ENCODE data around the gene AFF1.

The AFF1 gene, protein sequence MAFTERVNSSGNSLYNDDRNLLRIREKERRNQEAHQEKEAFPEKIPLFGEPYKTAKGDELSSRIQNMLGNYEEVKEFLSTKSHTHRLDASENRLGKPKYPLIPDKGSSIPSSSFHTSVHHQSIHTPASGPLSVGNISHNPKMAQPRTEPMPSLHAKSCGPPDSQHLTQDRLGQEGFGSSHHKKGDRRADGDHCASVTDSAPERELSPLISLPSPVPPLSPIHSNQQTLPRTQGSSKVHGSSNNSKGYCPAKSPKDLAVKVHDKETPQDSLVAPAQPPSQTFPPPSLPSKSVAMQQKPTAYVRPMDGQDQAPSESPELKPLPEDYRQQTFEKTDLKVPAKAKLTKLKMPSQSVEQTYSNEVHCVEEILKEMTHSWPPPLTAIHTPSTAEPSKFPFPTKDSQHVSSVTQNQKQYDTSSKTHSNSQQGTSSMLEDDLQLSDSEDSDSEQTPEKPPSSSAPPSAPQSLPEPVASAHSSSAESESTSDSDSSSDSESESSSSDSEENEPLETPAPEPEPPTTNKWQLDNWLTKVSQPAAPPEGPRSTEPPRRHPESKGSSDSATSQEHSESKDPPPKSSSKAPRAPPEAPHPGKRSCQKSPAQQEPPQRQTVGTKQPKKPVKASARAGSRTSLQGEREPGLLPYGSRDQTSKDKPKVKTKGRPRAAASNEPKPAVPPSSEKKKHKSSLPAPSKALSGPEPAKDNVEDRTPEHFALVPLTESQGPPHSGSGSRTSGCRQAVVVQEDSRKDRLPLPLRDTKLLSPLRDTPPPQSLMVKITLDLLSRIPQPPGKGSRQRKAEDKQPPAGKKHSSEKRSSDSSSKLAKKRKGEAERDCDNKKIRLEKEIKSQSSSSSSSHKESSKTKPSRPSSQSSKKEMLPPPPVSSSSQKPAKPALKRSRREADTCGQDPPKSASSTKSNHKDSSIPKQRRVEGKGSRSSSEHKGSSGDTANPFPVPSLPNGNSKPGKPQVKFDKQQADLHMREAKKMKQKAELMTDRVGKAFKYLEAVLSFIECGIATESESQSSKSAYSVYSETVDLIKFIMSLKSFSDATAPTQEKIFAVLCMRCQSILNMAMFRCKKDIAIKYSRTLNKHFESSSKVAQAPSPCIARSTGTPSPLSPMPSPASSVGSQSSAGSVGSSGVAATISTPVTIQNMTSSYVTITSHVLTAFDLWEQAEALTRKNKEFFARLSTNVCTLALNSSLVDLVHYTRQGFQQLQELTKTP

DNA sequence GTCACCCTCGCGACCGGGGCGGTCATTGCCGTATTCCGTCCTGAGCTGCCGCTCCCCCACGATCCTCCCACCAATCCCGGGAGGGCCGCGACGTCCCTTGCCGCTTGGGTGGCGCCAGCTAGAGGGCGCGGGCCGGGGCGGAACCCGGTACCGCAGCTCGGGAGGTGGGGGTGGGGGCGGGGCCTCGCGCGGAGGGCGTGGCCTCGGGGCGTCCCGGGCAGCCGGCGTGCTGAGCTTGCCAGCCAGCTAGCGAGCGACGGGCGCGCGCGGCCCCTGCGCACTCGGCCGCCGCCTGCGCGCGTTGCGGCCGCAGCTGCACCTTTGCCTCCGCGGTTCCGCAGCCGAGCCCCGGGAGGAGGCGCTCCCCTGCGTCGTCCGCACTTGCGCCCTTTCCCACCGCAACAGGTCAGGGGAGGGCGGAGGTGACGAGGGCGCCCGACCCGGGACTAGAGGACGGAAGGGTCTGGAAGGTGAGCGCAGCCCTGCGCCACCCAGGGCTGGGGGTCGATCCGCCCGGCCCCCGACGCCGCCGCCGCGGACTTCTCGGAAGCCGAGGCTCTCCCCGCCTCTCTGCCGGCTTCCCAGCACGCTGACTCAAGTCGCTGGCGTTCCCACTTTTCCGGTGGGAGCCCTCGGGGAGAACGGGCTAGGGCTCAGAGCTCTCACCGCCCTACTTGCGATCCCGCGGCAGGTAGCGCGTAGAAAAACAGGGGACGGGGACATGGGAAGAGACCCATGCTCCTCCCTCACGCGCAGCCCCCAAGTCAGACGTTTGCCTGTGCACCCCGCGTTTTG lies at the start of gene AFF1:
AFF1 (plus strand) TSS at position 241 of the 795 bp plus-strand sequence. CDS start 13,523 bp downstream, outside the sequence.
- DNase-seq, result peak; percentile 92

DNA sequence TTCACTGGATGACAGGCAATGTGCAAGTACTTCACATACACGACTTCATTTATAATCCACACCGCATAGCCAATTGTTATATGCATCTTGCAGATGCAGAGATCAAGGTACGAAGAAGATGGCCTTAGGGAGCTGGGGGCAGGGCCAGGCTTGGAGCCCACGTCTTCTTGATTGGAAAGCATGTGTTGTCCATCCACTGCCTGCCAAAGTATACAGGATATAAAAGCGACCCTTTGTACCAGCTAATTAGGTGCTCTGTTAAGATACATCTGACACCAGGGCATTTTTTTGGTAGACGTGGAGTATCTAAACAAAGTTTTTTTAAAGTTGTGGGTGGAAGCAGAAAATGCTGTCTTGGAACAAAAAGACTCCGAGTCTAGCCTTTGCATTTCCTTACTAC lies 44.0 kb upstream of the AFF1 start:
- DNase-seq, result no peak

GRCh38 chr4:86891762-86892635 lies 42.8 kb upstream of the AFF1 start, which contains the start of gene C4orf36:
C4orf36 (minus strand) TSS chr4:86892422; CDS start chr4:86891520, 902 bp downstream.
- DNase-seq, result peak; percentile 5

DNA sequence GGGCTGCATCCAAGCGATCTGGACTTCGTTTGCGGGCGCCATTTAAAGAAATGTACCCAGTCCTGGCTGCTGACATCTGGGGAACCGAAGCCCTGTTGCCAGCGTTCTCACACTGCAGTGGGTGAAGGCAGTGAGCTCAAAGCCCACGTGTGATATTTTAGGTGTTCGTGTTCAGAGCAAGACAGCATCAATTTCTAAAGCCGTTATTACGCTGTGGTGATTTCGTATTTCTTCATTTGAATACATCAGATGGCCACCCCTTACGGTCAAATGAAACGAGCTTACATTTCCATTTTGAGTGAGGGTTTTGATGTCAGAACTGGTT lies 42.2 kb upstream of the AFF1 start:
- no peak for DNase-seq

GRCh38 chr4:86893136-86893535 lies 41.7 kb upstream of the AFF1 start:
- DNase-seq, result no peak

DNA sequence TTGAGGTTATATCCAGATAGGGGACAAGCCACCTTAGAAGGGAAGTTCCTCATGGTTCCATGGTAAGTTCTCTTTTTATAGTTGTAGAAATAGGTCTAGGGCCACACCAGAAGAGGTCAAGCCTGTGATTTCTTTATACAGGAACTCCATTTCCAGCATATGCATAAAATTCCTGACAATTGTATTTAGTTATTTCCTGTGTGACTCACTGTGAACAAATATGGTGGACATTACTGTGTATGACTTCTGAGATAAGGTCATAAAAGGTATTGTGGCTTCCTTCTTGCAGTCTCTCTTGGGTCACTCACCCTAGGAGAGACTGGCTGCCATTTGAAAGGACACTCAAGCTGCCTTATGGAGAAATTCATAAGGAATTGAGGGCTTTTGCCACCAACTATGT lies 40.4 kb upstream of the AFF1 start:
- no peak for DNase-seq

- no peak for DNase-seq
Observed at GRCh38 chr4:86895692-86896488, 38.9 kb upstream of the AFF1 start.

DNA sequence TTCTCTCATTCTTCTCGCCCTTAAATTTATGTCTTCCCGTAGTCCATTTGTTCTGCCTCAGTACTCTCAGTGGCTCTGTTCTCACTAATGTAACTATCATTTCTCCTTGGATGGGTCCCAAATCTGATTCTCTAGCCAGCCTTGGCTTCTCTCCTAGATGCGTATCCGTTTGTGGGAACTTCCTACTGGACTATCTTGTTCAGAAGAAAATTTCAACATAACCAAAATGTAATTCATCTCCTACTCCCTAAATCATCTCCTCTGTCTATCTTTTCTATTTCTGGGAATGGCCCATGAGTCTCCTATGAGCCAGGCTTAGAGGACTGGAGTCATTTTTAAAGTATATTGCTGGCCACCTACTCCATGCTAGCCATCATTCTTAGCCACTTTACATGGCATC lies 38.2 kb upstream of the AFF1 start:
- no peak for DNase-seq

DNA sequence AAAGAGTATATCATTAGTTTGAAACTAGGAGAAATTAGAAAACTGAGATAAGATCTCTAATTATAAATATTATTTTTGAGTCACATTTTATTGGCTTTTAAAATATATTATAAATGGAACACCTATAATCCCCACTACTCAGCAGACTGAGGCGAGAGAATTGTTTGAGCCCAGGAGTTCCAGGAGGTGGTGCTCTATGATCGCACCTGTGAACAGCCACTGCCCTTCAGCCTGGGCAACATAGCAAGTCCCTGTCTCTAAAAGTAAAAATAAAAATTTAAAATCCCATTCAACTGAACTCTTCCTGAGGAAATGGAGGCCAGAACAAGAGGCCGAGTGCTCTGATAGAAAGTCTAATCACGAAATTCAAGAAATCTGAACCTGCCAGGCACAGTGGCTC lies 36.2 kb upstream of the AFF1 start:
- DNase-seq, result no peak

DNA sequence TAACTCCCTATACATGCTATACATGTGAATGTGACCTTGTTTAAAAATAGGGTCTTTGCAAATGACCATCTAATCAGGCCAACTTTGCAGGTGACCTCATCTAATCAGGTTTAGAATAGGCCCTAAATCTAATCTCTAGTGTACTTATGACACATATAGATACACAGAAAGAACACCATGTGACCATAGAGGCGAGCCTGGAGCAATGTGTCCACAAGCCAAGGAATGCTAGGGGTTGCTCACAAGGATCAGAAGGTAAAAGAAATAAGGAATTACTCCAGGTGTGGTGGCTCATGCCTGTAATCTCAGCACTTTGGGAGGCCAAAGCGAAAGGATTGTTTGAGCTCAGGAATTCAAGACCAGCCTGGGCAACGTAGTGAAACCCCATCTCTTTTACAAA lies 32.9 kb upstream of the AFF1 start:
- no peak for DNase-seq

- DNase-seq, result no peak
Observed at GRCh38 chr4:86908251-86908657, 26.6 kb upstream of the AFF1 start.

DNA sequence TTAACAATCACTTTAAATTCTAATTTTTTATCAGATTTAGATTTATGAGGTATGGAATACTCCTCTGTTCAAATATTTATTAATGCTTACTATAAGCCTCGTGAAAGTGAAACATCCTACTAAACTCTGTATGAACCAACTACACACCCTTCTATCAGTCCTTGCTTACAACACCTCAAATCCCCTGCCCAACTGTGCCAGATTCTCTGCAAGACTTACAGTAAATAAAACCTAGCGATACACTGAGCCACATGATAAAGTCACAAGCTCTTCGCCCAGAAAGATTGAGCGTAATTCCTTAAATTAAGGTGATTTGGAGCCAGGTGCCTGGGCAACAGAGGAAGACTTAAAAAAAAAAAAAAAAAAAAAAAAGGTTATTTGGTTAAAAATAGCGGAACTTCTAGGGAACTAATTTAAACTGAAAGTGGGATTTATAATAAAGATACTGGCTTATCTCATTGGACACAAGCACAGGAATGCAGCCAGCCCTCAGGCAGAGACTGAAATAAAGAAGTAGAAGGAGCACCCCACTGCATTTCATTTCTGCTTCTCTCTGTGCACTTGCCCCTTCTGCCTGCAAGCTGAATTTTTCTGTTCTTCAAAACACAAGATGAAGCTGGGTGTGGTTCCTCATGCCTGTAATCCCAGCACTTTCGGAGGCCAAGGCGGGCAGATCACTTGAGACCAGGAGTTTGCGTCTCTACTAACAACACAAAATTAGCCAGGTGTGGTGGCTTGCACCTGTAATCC lies 25.1 kb upstream of the AFF1 start:
- DNase-seq, result no peak

DNA sequence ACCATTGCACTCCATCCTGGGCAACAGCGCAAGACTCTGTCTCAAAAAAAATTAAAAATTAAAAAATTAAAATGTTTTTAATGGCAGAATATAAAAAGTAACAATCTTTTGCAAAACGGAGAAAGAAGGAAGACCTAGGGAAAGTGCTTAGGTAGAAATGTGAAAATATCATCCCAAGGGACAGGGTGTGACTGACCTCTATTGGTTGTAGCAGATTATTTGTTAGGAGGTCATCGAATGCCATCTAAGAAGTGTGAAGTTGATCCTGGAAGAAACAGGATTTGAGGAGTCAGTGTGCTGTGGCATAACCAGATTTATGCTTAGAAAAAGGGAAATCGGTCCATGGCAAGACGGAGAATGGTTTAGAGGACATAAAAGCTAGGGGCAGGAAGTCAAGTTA lies 24.4 kb upstream of the AFF1 start:
- DNase-seq, result no peak

- DNase-seq, result no peak
Observed at GRCh38 chr4:86910820-86911684, 23.8 kb upstream of the AFF1 start.

DNA sequence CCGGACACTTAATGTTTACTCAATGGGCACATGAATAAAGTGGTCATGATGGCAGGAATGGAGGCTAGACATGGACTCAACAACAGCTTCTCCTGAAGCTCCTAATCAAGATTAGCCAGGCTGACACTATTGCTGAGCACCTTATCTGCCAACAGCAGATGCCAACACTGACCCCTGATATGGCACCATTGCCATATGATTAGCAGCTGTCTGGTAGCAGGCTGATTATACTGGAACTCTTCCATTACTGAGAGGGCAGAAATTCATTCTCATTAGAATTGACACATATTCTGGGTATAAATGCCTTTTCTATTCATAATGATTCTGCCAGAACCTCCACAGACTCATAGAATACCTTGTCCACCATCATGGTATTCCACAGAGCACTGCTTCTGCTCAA lies 18.4 kb upstream of the AFF1 start:
- no peak for DNase-seq

- no peak for DNase-seq
Observed at GRCh38 chr4:86917212-86918039, 17.4 kb upstream of the AFF1 start.

- no peak for DNase-seq
Observed at GRCh38 chr4:86918539-86919072, 16.2 kb upstream of the AFF1 start.

All from CD4-positive, alpha-beta T cell treated with Interferon gamma for 1 hour (primary cell).